ENCODE data around the gene TOLLIP.

TOLLIP gene

DNA sequence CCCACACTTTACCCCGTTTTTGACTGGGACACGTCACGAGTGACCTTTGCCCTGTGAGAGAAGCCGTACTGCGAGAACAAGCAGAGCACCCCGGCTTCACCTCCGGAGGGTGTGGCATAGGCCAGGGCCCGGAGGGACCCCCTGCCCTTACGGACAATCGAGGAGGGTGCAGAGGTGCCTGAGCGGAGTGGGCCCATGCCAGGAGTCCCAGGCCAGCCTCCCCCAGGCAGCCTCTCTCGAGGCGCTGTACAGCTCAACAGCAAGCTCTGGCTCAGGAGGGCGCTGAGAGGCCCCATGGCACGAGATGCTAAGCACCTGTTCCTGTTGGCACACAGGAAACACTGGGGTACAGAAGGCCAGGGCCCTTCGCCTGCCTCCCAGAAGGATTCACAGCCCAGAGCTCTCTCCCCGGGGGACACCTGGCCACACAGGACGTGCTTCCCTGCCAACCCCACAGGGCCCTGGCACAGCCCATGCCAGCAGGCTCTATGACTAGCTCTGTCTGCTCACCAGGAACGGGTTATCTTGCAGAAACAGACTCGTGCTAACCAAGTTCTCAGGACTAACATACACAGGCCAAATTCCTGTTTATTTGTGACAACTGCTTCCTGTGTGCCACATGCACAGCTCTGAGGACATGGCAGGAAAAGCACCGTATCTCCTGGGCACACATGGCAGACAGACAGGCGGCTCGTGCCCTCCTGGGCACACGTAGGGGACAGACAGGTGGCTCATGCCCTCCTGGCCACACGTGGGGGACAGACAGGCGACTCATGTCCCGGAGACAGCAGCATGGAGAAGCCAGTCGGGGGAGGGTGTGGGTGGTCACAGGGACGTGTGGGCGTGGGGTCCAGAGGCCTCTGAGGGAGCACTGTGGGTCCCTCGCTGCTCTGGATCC is 11.6 kb downstream of the TOLLIP start:
- no peak for DNase-seq

DNA sequence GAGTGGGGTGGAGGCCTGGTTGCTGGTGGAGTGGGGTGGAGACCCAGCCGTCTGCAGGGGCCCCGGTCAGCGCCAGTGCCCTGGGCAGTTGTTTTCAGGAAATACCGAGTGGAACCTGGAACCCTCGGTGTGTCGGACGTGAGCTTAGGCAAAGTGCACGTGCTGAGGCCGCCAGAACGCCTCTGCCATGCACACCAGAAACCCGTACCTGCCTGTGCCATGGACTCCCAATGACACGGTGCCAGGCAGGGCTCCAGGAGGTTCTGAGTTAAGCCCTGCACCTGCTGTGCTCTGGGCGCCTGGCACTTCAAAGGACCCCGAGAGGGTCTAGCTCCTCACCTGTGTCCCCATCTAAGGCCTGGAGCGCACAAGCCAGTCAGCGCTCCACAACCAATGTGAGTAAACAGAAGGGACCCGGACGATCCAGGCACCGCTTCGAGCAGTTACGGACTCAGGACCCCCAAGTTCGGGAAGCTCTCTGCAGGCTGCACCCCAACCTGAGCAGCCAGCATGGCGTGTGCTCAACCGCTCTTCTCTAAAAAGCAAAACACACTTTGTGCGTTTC is 12.3 kb downstream of the TOLLIP start:
- no peak for DNase-seq

DNA sequence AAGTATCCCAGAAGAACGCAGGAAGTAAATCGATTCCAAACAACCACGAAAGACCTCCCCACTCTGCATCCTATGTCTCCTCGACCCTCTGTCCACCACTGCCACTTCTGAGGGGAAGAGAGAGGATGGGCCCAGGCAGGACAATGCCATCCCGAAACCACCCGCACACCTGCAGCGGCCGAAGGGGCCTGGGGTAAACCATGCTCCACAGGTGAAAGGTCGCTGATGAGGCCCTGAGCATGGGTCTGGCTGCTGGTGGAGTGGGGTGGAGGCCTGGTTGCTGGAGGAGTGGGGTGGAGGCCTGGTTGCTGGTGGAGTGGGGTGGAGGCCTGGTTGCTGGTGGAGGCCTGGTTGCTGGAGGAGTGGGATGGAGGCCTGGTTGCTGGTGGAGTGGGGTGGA is 13.1 kb downstream of the TOLLIP start:
- DNase-seq = no peak

DNA sequence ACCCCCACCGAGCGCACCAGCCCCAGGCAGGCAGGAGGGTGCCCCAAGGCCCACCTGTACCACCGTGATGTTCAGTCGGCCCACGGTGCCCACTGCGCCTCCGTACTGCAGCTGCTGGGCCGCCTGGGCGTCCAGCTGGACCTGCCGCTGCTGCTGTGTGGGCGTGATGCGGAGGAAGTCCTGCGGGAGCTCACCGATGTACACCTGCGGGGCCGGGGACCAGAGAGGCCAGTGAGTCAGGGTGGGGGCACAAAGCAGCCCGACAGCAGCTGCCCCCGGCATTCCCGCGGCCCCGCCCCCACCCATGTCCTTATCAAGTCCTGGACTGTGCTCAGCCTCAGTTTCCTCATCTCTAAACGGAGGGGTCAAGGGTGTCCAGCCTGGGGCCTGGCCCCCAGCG is 13.8 kb downstream of the TOLLIP start:
- DNase-seq = no peak

DNA sequence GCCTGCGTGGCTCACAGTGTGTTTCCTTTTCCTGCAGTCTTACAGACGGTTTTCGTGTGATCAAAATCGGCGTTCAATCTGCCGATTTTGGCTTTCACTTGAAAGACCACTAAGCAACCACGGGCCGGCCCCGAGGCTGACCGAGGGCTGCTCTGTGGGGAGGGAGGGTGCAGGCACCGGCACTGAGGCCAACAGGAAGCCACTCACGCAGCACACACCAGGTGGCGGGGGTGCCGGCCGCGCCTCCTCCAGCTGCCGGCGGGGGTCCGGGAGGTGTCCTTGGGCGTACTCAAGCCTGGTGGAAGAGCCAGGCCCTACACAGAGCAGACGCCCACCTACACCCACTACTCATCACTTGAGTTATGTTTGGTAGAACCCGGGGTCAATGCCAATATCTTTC is 14.3 kb downstream of the TOLLIP start:
- DNase-seq = no peak

DNA sequence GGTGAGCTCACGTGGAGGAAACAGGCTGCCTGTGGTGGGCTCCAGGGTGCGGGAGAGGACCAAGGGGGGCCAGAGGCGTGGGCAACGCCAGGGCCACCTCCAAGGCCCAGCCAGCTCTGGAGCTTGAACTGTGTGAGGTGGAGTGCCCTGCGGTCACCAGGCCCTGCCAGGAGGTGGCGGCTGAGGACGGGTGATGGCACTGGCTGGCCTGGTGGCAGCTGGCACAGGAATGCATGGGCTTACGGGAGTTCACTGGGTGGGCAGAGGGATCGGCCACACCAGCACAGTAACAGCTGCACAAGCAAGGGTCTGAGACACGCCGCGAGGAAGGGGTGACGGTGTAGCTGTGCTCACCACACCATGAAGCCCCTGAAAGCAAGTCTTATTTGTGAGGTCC is 15.8 kb downstream of the TOLLIP start:
- DNase-seq = peak in 1 of 2 donors; percentile 10

DNA sequence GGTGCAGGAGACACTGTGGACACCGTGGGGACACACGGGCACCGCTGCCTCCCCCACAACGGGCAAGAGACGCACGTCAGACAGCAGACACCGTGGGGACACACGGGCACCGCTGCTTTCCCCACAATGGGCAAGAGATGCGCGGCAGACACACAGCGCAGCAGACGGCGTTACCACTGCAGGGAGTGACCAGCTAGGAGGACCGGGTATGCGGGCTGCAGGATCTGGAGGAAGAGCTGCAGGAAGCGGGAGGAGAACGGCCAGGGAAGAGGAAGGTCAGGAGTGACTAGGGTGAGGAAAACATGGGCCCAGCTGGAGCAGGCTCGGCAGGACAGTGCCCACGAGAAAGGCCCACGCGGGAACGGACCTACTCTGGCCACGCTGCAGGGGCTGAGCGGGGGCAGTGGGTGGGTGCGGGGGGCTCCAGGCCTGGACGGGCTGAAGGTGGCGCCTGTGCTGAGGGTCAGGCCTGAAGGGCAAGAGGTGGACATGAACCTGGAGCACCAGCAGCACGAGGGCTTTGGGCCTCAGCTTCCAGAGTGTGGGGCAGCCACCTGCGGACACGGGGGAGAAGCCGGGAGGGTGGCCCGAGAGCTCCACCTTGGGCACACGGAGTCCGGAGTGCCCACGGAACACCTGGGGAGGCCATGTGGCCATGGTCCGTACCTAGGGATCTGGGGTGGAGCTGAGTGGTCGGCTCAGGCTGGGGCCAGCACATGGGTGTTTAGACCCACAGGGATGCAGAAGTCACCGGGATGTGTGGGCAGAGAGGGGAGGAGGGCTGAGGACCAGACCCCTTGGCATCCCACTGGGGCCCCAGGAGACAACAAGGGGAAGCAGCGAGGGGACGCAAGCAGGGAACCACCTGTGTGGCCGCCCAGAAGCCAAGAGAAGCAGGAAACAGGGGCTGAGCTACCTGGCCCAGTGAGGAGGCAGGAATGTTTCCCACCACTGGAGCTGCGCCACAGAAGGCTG is 16.5 kb downstream of the TOLLIP start:
- no peak for DNase-seq

DNA sequence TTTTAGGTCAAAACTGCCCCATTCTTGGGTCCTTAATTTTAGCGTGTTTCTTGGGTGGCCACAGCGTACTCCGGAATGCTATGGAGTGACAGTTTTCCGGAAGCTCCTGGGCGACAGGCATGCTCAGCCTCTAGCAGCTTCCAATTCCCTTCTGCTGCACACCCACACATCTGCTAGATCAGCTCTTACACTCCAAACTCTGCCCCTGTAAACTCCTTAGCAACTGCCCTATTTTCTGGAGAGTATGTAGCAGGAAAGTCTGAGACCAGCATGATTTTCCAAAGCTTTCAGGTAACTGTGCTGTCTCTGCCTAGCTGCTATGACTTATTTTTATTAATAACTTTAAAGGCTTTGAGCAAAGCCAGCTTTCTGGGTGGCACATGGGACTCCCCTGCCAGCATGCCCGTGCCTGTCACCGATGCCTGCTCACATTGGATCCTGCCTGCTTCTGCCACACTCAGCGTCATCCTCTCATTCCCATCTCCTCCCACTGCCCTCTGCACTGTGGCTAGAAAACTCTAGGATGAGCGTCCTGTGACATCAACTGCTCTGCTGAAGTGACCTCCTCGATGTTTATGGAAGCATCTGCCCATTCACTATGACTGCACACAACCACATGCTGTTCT is 17.3 kb downstream of the TOLLIP start:
- DNase-seq = no peak

DNA sequence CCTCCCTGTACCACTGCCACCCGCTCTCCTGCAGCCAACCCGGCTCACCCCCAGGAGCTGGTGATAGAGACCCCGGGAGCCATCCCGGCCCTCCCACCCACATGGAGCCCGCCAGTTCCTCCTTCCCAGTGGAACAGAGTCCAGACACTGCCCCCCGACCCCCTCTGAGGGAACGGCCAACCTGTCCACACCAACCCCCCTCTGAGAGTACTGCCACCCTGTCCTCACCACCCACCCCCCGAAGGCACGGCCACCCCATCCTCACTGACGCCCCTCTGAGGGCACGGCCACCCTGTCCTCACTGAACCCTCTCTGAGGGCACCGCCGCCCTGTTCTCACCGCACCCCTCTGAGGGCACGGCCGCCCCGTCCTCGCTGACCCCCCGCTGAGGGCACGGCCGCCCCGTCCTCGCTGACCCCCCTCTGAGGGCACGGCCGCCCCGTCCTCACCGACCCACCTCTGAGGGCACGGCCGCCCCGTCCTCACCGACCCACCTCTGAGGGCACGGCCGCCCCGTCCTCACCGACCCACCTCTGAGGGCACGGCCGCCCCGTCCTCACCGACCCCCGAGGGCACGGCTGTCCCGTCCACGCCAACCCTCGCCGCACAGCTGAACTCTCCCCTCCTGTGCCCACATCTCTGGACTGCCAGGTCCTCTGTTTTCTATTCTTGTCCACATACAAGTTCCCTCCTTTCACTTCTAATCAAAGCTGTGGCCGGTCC is 18.0 kb downstream of the TOLLIP start:
- no peak for DNase-seq

DNA sequence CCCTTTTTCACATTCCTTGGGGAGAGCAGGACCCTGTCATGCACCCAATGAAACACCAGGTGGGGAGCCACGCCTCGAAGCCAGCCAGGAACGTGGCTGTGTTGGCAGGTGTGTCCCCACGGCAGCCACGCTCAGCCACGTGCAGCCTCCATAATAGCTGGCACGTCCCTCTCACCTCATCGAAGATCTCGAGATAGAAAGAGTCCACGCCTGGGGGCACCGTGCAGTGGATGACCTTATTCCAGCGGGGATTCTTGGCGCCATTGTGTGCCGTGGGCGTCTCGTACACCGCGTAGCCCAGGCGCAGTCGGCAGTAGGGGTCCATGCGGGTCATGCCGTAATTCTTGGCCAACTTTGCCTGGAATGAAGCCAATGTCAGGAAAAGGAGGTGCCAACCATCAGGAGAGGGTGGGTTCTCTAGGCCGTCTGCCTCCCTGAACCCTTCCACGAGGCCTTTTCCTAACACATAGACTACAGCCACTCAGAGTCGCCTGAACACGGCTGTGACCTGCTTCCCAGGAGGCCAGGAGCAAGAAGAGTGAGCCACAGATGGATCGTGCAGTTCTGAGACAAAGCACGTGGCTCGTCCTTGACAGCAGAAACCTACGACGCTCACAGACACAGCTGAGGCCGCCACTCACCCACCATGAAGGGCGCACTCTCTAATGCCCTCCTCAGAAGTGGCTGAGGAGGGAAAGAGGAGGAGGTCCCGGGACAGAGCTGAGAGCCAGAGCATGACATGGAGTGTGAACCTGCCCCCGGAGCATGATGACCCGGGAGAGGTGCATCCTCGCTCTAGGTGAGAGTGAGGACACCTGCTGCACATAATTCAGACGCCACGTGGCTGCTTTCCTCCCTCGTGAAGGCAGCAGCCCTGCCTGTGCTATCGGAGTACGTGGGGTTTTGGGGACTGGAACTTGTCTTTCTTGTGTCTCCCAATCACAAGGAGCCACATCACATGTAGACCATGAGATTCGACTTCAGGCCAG is 19.1 kb downstream of the TOLLIP start:
- no peak for DNase-seq

DNA sequence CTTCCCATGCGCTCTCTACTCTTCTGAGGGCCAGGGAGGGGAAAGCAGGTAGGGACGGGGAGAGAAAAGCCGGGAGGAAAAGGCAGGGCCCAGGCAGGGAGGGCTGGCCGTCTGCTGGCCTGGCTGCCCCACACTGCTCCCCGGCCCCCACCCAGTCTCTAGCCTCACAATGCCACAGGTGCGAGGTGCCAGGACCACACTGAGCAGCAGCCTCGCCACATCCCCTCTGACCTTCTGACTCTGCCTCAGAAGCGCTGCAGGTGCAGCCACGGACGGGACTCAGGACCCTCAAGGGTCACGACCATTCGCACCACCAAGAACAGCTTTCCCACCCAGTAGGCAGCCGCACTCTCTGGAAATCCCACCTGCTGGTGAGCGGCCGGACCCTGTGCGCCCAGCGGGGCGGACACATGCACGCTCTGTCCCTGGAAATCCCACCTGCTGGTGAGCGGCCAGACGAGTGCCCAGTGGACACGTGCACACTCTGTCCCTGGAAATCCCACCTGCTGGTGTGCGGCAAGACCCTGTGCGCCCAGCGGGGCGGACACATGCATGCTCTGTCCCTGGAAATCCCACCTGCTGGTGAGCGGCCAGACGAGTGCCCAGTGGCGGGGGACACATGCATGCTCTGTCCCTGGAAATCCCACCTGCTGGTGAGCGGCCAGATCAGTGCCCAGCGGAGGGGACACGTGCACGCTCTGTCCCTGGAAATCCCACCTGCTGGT is 20.1 kb downstream of the TOLLIP start:
- no peak for DNase-seq

DNA sequence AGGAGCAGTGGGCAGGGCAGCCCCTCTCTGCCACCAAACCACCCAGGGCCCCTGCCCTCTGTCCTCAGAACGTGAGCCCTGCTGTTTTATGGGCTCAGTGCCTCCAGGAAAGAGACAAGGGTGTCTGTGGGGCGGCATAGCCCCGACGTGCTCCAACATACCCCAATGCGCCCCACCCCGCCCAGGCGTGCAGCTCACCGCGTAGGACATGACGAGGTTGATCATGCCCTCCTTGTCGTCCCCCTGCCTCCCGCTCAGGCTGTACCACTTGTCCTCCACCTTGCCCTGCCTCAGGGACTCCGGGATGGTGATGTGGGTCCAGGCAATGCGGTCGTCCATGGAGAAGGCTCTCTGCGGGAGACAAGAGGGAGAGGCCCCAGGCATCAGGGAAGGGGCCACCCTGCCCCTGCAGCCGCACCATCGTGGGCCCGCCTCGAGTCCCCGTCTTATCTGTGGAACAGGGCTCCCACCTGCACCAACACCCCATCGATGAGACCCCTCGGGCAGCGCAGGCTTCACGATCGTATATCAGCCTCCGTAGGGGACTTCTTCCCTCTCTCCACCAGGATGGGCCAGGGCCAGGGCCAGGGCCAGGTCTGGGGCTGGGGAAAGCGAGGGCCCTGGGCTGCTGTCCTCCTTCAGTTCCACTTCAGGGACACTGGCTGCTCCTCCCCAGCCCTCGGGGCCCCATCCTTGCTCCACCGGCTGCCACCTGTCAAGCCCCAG is 20.8 kb downstream of the TOLLIP start:
- DNase-seq = no peak

DNA sequence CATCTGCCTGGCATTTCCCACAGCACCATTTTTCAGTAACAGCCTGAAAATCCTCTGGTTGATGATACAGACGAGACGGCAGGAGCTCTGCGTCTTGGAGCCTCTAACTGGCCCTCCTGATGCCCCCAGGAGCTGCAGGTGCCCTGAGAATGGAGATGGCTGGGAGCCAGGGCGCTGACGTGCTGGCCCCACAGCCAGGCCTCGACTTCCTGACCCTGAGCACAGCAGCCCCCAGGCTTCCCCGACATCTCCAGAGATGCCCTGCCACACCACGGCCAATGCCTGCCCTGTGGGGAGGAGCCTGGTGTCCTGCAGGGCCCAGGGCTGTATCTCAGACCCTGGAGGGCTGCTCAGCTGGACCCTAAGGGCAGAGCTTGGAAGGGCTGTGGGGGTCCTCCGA is 21.5 kb downstream of the TOLLIP start:
- no peak for DNase-seq

DNA sequence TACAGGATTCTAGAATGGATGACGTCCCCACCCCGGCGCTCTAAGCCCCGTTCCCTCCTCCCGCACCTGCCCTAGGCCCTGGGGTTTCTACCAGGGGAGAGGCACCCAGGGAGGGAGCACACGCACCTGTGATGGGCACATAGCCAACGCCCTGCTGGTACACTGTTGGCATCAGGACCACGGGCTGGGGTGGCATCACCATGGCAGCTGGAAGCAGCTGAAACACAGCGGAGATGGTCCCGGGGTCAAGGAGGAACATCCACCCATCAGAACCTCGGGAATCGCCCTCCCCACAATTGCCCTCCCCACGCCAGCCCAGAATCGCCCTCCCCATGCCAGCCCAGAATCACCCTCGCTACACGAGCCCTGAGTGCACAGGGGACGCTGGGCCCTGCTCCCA is 23.6 kb downstream of the TOLLIP start:
- no peak for DNase-seq

DNA sequence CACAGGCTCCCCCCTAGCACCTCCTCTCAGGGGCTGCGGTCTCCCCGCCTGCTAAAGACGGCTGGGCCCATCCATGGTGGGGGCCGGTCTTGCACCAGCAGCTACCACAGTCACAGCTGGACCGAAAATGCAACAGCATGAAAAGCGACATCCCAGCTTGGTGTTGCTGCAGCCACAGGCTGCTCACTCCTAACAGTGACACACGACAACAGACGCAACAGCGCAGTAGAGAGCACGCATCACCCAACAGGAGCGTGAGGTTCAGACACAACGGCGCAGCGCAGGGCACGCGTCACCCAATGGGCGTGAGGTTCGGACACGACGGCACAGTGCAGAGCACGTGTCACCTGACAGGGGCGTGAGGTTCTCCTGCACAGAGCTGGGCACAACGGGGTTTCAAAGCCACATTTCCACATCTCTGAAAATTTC is 24.1 kb downstream of the TOLLIP start:
- no peak for DNase-seq

DNA sequence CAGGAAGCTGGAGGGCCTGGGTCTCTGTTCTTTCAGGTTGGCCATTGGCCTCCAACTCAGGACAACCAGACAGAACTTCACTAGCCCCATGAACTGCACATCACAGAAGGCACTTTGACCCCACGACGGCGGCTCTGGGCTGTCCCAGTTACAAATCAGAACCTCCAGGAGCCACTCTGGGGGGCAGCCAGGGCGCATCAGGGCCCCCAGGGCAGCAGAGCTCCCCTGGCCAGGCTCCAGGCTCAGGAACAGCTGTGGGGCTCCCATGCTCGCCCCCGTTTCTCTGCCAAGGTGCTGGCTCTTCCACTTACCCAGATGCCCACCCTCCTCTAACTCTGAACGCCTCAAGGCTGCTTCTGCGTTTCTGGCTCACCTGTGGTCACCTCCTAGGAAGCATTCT is 25.5 kb downstream of the TOLLIP start:
- DNase-seq = no peak

DNA sequence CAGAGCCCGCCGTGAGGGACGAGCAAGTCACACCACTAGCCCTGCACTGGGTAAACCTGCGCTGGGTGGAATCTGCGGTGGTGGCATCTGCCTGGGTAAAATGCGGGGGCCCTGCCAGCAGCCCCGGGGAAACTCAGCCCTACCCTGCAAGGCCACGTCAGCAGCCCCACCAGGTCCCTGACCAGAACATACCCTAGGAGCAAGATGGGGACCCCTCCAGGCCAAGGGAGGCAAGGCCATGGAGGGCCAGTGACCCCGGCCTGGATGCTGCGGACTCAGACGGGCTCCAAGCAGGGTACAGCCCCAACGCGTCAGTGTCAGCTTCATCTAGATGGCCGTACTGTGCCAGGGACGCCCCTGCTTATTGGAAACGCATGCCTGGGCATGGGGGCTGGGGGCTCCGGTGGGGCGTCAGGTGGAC is 26.3 kb downstream of the TOLLIP start:
- DNase-seq = no peak

DNA sequence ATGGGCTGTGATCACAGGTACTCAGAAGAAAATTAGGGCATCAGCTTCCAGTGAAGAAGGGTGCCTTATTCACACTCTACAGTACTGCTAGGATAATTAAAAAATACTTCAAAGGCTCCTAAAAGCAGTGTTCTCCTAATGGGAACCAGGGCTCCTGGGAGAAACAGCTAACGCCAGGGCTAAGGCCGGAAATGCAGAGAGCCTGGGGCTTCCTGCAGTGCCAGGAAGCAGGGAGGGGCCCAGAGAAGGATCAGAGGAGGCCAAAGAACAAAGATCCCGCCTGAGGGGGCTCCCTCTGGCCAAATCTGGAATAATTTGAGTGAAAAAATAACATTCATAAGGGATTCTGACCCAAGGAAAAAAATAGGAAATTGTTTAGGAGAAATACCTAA is 27.5 kb downstream of the TOLLIP start:
- DNase-seq = no peak

DNA sequence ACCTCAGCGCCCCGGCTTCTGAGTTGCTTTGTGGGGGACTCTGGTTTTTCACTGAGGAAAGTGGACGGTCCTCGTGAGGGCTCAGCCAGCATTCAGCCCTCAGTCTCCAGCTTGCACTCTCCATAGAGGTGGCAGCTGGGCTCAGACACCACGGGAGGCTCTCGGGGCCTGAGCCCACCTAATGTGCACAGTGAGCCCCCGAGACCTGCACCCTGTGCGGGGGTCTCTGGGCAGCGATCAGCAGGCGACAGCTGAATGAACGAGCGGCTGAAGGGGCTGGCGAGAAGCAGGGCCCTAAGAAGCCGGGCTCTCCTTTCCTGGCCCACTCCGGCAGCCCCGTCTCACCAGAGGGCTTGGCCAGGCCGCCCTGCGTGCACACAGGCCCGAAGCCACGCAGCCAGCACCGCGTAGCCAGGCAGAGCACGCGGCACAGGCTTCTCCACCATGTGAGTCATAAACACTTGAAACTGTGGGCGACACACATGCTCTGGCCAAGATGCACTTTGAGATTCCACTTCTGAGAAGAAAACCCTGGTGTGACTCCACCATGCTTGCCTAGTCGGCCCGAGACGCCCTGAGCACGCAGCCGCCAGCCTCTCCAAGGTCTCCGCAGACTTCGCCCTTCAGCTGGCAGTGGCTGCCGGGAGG is 28.0 kb downstream of the TOLLIP start:
- DNase-seq = no peak

Measured in CD4-positive, alpha-beta T cell treated with Interleukin-1 beta for 1 hour (primary cell).